Measurements from ENCODE around the gene SCYL2.
"Not testable (repeated sequence)": the region's sequence is repeated elsewhere in the genome, so short reads cannot be mapped to it uniquely, and the experiment has no call there.

SCYL2 gene

GRCh38 chr12:100337299-100337698, 70.3 kb downstream of the SCYL2 start:
- H3K4me3 ChIP-seq (ENCODE audit: low read depth, low read length): no peak overlapping the region
- TF ChIP-seq, protein P1, sequence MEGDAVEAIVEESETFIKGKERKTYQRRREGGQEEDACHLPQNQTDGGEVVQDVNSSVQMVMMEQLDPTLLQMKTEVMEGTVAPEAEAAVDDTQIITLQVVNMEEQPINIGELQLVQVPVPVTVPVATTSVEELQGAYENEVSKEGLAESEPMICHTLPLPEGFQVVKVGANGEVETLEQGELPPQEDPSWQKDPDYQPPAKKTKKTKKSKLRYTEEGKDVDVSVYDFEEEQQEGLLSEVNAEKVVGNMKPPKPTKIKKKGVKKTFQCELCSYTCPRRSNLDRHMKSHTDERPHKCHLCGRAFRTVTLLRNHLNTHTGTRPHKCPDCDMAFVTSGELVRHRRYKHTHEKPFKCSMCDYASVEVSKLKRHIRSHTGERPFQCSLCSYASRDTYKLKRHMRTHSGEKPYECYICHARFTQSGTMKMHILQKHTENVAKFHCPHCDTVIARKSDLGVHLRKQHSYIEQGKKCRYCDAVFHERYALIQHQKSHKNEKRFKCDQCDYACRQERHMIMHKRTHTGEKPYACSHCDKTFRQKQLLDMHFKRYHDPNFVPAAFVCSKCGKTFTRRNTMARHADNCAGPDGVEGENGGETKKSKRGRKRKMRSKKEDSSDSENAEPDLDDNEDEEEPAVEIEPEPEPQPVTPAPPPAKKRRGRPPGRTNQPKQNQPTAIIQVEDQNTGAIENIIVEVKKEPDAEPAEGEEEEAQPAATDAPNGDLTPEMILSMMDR (IDR thresholded peaks at IDR 0.05; ENCODE audit: low read depth, low read length): no peak

DNA sequence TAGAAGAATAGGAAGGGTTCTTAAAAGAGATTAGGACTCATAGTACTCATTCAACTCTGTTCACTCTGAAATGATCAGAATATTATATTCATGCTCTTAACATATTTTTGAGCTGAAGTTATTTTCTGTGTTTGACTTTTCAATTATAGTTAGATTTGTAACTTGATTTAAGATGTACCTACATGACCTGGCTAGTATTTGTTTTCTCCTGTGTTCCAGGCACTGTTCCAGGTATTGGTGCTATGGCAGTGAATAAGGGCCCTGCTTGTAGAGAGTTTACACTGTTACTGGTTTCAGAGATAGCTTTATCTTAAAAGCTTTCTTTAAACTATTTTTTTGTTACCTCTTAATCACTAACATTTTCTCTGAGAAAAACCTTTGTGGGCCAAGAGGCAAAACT, 70.8 kb downstream of the SCYL2 start:
- H3K4me3 ChIP-seq (ENCODE audit: low read depth, low read length): no peak overlapping the region
- TF ChIP-seq, protein P1 (IDR thresholded peaks at IDR 0.05; ENCODE audit: low read depth, low read length): no peak

DNA sequence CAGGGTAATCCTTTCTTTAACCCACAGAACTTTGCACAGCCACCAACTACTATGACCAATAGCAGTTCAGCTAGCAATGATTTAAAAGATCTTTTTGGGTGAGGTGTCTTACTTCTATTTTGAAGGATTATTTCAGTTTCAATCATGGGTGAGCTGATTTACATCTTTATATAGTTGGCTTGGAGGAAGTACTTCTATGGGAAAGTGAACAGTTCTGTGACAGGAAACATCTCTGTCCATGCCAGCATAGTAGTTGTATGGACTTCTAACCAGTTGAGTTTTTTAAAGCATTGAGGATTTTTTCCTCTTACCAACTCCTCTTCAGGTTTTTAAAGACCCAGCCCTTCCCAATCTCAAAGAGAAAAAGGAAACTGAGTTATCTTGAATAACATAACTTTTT, 72.1 kb downstream of the SCYL2 start:
- no peak overlapping the region for H3K4me3 ChIP-seq (ENCODE audit: low read depth, low read length)
- TF ChIP-seq, protein P1 (IDR thresholded peaks at IDR 0.05; ENCODE audit: low read depth, low read length): no peak

DNA sequence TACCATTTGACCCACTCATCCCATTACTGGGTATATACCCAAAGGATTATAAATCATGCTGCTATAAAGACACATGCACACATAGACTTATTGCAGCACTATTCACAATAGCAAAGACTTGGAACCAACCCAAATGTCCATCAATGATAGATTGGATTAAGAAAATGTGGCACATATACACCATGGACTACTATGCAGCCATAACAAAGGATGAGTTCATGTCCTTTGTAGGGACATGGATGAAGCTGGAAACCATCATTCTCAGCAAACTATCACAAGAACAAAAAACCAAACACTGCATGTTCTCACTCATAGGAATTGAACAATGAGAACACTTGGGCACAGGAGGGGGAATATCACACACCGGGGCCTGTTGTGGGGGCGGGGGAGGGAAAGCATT, 75.9 kb downstream of the SCYL2 start:
- H3K4me3 ChIP-seq (ENCODE audit: low read depth, low read length): not testable (repeated sequence)

GRCh38 chr12:100344351-100344750, 77.4 kb downstream of the SCYL2 start:
- not testable (repeated sequence) for H3K4me3 ChIP-seq (ENCODE audit: low read depth, low read length)

- no peak overlapping the region for H3K4me3 ChIP-seq (ENCODE audit: low read depth, low read length)
- TF ChIP-seq, protein P1 (IDR thresholded peaks at IDR 0.05; ENCODE audit: low read depth, low read length): no peak
Measured at GRCh38 chr12:100345020-100345767, 78.2 kb downstream of the SCYL2 start.

GRCh38 chr12:100346660-100347059, 79.7 kb downstream of the SCYL2 start:
- TF ChIP-seq, protein P1 (IDR thresholded peaks at IDR 0.05; ENCODE audit: low read depth, low read length): no peak
- H3K4me3 ChIP-seq (ENCODE audit: low read depth, low read length): no peak overlapping the region

DNA sequence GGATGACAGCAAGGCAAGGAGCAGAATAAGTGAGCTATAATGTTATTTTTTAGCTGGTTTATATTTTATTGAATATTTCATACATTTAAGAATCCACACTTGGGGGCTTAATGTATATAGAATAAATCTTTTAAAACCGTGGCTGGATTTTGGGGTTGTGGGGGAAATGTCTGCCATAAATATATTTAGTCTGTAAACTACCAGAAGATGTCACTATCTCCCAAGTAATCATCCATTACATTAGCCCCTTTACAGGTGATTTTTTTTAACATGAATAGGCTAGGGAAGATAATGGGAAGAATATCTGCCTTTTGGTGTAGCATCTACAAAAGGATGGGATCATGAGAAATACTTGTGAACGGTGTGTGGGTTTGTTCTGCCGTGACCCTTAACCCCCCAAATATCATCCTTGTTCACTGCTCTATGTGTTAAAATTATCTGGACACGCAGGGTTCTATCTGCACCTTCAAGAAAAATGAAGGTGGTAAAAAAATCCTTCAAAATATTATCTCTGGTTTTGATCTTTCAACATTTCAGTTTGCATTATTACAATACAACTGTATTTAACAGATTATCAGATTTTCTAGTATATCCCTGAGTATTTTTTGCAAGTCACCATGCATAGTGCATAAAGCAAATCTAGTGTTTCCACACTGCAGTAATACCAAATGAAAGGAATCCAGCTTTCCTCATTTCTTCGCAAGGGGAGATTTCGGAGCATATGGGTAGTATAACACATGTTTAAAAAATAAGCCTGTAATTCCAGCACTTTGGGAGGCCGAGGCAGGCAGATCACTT, 81.9 kb downstream of the SCYL2 start:
- TF ChIP-seq, protein P1 (IDR thresholded peaks at IDR 0.05; ENCODE audit: low read depth, low read length): 0 out of 2 replicates have a peak, but pooled peaks have one; percentile 5
- no peak overlapping the region for H3K4me3 ChIP-seq (ENCODE audit: low read depth, low read length)

Measured in WI38 (cell line).